ENCODE measurements around the gene CKMT1A. TPM values are rescaled to one million over a fixed set of nuclear protein-coding genes. Genes with fewer than 3 reads are reported as not detected.
"Not testable (repeated sequence)": the region's sequence is repeated elsewhere in the genome, so short reads cannot be mapped to it uniquely, and the experiment has no call there.

Gene CKMT1A
- total RNA-seq, 1 experiment from 2014 or later: 21.6 TPM

GRCh38 chr15:43689604-43690301, 3.9 kb upstream of the CKMT1A start:
- H2AFZ ChIP-seq (ENCODE audit: low read depth, low read length, poor library complexity, severe bottlenecking); H3K4me3 ChIP-seq (replicated peaks in 1 of 2; ENCODE audit: low read depth in 1 of 2, low read length in 2 of 2); H4K20me1 ChIP-seq (ENCODE audit: insufficient read depth); H3K27ac ChIP-seq (ENCODE audit: low read depth, low read length); intact Hi-C loops (cut with micrococcal nuclease); H3K9me3 ChIP-seq (ENCODE audit: control insufficient read depth in 1 of 2, insufficient read depth in 1 of 2, low read depth in 1 of 2, low read length in 2 of 2); H3K27me3 ChIP-seq (ENCODE audit: insufficient read depth, low read length); BruUV-seq (replicated peaks); H3K36me3 ChIP-seq (ENCODE audit: control insufficient read depth in 1 of 2, insufficient read depth in 2 of 2, low read length in 2 of 2); H3K9ac ChIP-seq (ENCODE audit: low read length); POLR2A ChIA-PET; H3K9me2 ChIP-seq (ENCODE audit: insufficient read depth); CTCF ChIA-PET; H3K79me2 ChIP-seq (ENCODE audit: insufficient read depth, low read length); DNase-seq (ENCODE audit: low read depth, low spot score); H3K4me1 ChIP-seq (ENCODE audit: control insufficient read depth in 1 of 2, insufficient read depth in 2 of 2, low read length in 2 of 2); H3K4me2 ChIP-seq (ENCODE audit: low read length); RAD21 ChIA-PET (ENCODE audit: low non-redundant PET in 1 of 2, low total read pairs in 2 of 2, uncharacterized antibody in 2 of 2, unreplicated experiment in 2 of 2): not testable (repeated sequence)
- ATAC-seq: peak; percentile 83

DNA sequence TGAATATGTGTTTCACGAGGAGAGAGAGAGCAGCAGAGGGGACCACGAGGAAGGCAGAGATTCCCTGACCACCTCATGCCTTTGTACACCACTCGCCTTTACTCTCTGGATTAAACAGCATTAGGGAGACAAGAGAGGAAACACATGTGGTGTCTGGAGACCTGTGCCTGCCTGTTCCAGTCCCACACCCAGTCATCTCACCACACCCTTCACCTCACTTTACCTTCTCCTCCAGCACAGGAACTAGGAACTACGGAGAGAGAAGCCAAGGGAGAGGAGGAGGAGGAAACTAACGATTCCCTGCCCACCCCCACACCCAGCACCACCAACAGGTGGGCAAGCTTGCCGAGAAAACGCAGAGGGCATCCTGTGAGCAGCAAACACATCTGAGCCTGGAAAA, 980 bp upstream of the CKMT1A start:
- H3K27me3 ChIP-seq (ENCODE audit: insufficient read depth, low read length); RAD21 ChIA-PET (ENCODE audit: low non-redundant PET in 1 of 2, low total read pairs in 2 of 2, uncharacterized antibody in 2 of 2, unreplicated experiment in 2 of 2); H3K27ac ChIP-seq (ENCODE audit: low read depth, low read length); H3K9me2 ChIP-seq (ENCODE audit: insufficient read depth); BruUV-seq (replicated peaks); H3K4me1 ChIP-seq (ENCODE audit: control insufficient read depth in 1 of 2, insufficient read depth in 2 of 2, low read length in 2 of 2); H3K9me3 ChIP-seq (ENCODE audit: control insufficient read depth in 1 of 2, insufficient read depth in 1 of 2, low read depth in 1 of 2, low read length in 2 of 2); H3K79me2 ChIP-seq (ENCODE audit: insufficient read depth, low read length); DNase-seq (ENCODE audit: low read depth, low spot score); POLR2A ChIA-PET; H4K20me1 ChIP-seq (ENCODE audit: insufficient read depth); CTCF ChIA-PET; H2AFZ ChIP-seq (ENCODE audit: low read depth, low read length, poor library complexity, severe bottlenecking); ATAC-seq; H3K4me3 ChIP-seq (replicated peaks in 1 of 2; ENCODE audit: low read depth in 1 of 2, low read length in 2 of 2); H3K4me2 ChIP-seq (ENCODE audit: low read length); intact Hi-C loops (cut with micrococcal nuclease); H3K36me3 ChIP-seq (ENCODE audit: control insufficient read depth in 1 of 2, insufficient read depth in 2 of 2, low read length in 2 of 2); H3K9ac ChIP-seq (ENCODE audit: low read length): not testable (repeated sequence)

DNA sequence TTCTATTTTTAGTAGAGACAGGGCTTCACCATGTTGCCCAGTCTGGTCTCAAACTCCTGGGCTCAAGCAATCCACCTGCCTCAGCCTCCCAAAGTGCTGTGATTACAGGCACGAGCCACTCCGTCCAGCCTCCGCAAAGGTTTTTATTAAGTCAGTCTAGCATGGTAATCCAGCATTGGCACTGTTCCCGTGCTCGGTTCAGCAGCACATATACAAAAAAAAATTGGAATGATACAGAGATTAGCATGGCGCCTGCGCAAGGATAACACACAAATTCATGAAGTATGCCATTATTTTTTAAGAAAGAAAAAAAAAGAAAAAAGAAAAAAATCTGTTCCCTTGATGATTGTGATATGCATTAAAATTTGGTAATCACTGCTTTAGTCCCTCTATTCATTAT, 8.5 kb downstream of the CKMT1A start:
- H3K9me2 ChIP-seq (ENCODE audit: insufficient read depth): no peaks in the 10 kb centered on the region
- RAD21 ChIA-PET (ENCODE audit: low non-redundant PET in 1 of 2, low total read pairs in 2 of 2, uncharacterized antibody in 2 of 2, unreplicated experiment in 2 of 2): no interaction called here
- no peaks in the 10 kb centered on the region for H4K20me1 ChIP-seq (ENCODE audit: insufficient read depth)
- POLR2A ChIA-PET: no interaction called here
- no peak overlapping the region for H3K4me2 ChIP-seq (ENCODE audit: low read length)
- no peak for TF ChIP-seq POLR2AphosphoS5 (IDR thresholded peaks at IDR 0.05; ENCODE audit: low read depth, low read length)
- no peak for TF ChIP-seq ZFX (IDR thresholded peaks at IDR 0.05)
- TF ChIP-seq, protein P1, sequence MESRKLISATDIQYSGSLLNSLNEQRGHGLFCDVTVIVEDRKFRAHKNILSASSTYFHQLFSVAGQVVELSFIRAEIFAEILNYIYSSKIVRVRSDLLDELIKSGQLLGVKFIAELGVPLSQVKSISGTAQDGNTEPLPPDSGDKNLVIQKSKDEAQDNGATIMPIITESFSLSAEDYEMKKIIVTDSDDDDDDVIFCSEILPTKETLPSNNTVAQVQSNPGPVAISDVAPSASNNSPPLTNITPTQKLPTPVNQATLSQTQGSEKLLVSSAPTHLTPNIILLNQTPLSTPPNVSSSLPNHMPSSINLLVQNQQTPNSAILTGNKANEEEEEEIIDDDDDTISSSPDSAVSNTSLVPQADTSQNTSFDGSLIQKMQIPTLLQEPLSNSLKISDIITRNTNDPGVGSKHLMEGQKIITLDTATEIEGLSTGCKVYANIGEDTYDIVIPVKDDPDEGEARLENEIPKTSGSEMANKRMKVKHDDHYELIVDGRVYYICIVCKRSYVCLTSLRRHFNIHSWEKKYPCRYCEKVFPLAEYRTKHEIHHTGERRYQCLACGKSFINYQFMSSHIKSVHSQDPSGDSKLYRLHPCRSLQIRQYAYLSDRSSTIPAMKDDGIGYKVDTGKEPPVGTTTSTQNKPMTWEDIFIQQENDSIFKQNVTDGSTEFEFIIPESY (IDR thresholded peaks at IDR 0.05; ENCODE audit: extremely low read depth, insufficient replicate concordance, low read length): no peak
- no peak for TF ChIP-seq SRF (IDR thresholded peaks at IDR 0.05; ENCODE audit: low read depth)
- no peak for TF ChIP-seq EGR1 (IDR thresholded peaks at IDR 0.05; ENCODE audit: low read depth)
- H3K4me1 ChIP-seq (ENCODE audit: control insufficient read depth in 1 of 2, insufficient read depth in 2 of 2, low read length in 2 of 2): no peaks in the 10 kb centered on the region
- DNase-seq (ENCODE audit: low read depth, low spot score) (no peak), ATAC-seq (no peak)
- H3K27me3 ChIP-seq (ENCODE audit: insufficient read depth, low read length): no peaks in the 10 kb centered on the region
- no peaks in the 10 kb centered on the region for H3K36me3 ChIP-seq (ENCODE audit: control insufficient read depth in 1 of 2, insufficient read depth in 2 of 2, low read length in 2 of 2)
- no peaks in the 10 kb centered on the region for H3K9me3 ChIP-seq (ENCODE audit: control insufficient read depth in 1 of 2, insufficient read depth in 1 of 2, low read depth in 1 of 2, low read length in 2 of 2)
- CTCF ChIA-PET: no interaction called here
- H3K79me2 ChIP-seq (ENCODE audit: insufficient read depth, low read length): no peaks in the 10 kb centered on the region
- H3K9ac ChIP-seq (ENCODE audit: low read length): no peak overlapping the region
- no peak overlapping the region for H3K4me3 ChIP-seq (replicated peaks in 1 of 2; ENCODE audit: low read depth in 1 of 2, low read length in 2 of 2)
- no peak overlapping the region for H3K27ac ChIP-seq (ENCODE audit: low read depth, low read length)
- intact Hi-C loops (cut with micrococcal nuclease): no loop called here
- BruUV-seq (replicated peaks): no TSS peak
- H2AFZ ChIP-seq (ENCODE audit: low read depth, low read length, poor library complexity, severe bottlenecking): no peak overlapping the region

Measured in HCT116 (cell line).